PC-9 (cell line): Measurements from ENCODE around the gene B3GNT2.
"Not testable (repeated sequence)": the region's sequence is repeated elsewhere in the genome, so short reads cannot be mapped to it uniquely, and the experiment has no call there.

ENCODE experiments used
- CTCF ChIP-seq: fragments of 200-600 bp; sonication (generic); conservative IDR thresholded peaks from 2 replicates; pipeline ENCODE4 v1.6.1; 2017; ENCODE audit warnings: mixed run types, antibody characterized with exemption, mild to moderate bottlenecking, moderate library complexity
- EZH2 ChIP-seq: fragments of 200-600 bp; sonication (generic); IDR thresholded peaks from 2 replicates; pipeline ENCODE4 v1.8.0; 2017; ENCODE audit warnings: antibody characterized with exemption, low read depth

- TF ChIP-seq CTCF, EZH2: not testable (repeated sequence)
Measured at GRCh38 chr2:62198854-62199253, 2.9 kb downstream of the B3GNT2 start.
